IPS-NIHi7 (cell line): ENCODE results near the gene GRB7.
"Not testable (repeated sequence)": the region's sequence is repeated elsewhere in the genome, so short reads cannot be mapped to it uniquely, and the experiment has no call there.

ENCODE experiments used
- DNase-seq: peaks from one replicate; pipeline ENCODE4 v3.0.0; 2012; ENCODE audit warnings: mixed read lengths; ENCODE audit errors: extremely low spot score

Gene GRB7

DNA sequence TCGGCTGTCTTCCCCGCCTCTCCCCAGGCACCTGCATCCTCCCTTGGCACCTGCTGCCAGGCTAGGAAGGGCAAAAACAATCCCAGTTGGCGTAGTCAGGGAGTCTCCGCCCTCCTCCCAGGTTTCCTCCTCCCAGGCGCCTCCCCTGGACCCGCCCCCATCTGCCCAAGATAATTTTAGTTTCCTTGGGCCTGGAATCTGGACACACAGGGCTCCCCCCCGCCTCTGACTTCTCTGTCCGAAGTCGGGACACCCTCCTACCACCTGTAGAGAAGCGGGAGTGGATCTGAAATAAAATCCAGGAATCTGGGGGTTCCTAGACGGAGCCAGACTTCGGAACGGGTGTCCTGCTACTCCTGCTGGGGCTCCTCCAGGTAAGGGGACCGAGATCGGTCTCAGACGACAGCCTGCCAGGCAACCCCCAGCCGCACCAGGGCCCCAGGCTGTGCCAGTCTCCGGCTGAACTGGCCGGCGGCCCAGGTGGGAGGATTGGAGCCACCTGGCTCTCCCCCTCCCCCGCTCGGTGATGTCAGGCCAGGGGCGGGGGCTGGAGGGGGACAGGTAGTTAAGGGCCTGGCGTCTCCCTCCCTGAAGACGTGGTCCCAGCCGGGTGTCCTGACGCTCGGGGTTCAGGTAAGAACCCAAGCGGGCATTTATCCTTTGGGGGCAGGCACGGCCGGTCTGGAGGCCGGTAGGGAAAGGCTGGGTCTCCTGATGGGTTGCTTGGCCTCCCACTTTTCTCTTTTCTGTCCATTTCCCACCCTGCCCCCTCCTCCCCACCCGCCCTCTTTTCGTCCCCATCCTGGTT lies at the start of gene GRB7:
TSS of gene GRB7 (plus strand) at position 179 of the 808 bp plus-strand sequence. CDS start 4,364 bp downstream, outside the sequence.
- DNase-seq, result peak; percentile 78

- no peak for DNase-seq
Measured at GRCh38 chr17:39688475-39688835, 49.3 kb upstream of the GRB7 start.

DNA sequence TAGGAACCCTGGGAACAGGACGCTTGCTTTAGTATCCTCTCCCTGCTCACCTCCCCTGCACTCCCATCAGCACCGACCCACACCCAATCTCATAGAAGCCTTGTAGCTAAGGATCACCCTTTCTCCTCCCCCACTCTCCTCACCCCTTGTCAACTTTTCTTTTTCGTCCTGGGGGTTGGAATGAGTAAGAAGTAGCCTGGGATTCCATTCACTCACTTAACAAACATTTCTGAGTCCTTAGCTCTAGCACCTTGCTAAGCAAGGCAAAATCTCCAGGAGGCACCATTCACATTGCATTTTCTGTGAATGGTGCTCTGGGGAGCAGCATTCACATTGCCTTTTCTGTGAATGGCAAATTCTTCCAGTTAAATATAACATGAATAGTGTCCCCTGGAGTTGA lies 48.8 kb upstream of the GRB7 start:
- no peak for DNase-seq

DNA sequence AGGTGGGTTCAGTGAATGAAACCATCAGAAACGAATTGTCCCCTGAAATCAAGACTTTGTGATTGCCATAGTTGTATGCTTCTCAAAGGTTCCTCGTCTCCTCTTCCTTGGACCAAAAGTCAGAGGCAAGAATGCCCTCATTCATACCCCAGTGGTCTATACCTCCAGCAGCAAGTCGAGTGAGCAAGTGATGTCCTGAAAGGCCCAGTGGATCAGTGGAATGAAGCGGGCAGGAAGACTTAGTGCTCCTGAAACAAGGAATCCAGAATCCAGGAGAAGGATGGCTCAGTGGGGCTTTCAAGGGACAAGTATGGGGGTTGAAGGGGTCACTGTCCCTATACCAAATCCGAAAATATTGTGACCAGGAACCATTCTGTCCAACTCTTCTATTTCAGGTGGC lies 43.1 kb upstream of the GRB7 start:
- no peak for DNase-seq

DNA sequence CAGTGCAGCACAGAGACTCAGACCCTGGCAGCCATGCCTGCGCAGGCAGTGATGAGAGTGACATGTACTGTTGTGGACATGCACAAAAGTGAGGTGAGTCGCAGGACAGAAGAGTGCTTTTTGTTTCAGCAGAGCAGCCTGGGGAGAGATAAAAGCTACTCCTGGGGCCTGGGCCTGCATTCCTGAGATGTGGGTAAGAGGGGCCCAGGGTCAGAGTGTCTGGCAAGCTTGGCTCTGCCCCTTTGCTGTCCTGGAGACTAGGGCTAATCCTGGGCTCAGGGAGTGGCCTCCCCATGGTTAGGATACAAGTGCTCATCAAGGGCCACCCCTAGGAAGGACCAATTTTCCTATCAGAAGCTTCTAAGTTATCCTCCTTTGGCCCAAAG lies 42.7 kb upstream of the GRB7 start:
- no peak for DNase-seq

GRCh38 chr17:39696731-39697130 lies 41.0 kb upstream of the GRB7 start:
- no peak for DNase-seq

DNA sequence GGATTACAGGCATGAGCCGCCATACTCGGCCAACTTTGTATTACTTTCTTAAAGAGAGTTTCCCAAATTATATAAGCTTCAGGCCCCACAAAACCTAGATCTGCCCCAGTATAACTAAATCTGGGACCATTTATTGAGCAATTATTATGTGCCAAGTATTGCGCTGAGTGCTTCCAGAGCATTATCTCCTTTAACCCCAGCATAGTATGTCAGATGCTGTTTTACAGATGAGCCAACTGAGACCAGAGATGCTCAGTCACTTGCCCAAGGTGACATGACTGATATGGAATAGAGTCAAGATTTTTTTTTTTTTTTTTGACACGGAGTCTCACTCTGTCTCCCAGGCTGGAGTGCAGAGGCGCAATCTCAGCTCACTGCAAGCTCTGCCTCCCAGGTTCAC lies 39.8 kb upstream of the GRB7 start:
- no peak for DNase-seq

DNA sequence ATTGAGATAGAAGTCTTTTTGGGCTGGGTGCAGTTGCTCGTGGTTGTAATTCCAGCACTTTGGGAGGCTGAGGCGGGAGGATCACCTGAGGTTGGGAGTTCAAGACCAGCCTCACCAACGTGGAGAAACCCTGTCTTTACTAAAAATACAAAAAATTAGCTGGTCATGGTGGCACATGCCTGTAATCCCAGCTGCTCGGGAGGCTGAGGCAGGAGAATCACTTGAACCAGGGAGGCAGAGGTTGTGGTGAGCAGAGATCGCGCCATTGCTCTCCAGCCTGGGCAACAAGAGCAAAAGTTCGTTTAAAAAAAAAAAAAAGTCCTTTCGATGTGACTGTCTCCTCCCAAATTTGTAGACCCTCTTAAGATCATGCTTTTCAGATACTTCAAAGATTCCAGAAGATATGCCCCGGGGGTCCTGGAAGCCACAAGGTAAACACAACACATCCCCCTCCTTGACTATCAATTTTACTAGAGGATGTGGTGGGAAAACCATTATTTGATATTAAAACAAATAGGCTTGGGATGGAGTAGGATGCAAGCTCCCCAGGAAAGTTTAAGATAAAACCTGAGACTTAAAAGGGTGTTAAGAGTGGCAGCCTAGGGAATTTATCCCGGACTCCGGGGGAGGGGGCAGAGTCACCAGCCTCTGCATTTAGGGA lies 38.5 kb upstream of the GRB7 start:
- not testable (repeated sequence) for DNase-seq

GRCh38 chr17:39699818-39700147 lies 38.0 kb upstream of the GRB7 start, which contains the start of gene ERBB2:
ERBB2 (plus strand) TSS chr17:39700064; CDS start chr17:39700239, 175 bp downstream.
- DNase-seq, result peak; percentile 74

DNA sequence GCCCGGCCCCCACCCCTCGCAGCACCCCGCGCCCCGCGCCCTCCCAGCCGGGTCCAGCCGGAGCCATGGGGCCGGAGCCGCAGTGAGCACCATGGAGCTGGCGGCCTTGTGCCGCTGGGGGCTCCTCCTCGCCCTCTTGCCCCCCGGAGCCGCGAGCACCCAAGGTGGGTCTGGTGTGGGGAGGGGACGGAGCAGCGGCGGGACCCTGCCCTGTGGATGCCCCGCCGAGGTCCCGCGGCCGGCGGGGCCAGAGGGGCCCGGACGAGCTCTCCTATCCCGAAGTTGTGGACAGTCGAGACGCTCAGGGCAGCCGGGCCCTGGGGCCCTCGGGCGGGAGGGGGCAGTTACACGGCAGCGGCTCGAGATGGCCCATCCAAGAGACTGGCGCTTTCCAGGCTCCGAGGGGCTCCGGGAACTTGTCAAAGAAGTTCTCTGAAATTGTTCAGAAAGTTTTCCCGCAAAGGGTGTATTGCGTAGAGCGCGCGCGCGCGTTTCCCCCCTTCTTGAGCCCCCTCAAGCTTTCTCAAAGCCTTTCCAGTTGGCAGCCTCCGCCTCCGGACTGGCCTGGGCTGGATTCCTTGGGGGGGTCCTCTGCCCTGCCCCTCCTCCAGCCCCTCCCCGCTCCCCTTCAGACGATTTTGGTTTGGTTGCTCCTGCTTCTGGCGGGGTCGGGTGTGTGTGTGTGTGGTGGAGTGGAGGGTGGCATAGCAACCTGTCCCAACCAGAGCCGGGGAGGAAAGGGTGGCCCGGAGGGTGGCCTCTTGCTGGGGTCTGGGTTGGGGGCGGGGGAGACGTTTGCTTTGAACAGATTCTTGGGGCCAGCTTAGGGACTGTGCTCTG lies 37.4 kb upstream of the GRB7 start:
- DNase-seq, result no peak

DNA sequence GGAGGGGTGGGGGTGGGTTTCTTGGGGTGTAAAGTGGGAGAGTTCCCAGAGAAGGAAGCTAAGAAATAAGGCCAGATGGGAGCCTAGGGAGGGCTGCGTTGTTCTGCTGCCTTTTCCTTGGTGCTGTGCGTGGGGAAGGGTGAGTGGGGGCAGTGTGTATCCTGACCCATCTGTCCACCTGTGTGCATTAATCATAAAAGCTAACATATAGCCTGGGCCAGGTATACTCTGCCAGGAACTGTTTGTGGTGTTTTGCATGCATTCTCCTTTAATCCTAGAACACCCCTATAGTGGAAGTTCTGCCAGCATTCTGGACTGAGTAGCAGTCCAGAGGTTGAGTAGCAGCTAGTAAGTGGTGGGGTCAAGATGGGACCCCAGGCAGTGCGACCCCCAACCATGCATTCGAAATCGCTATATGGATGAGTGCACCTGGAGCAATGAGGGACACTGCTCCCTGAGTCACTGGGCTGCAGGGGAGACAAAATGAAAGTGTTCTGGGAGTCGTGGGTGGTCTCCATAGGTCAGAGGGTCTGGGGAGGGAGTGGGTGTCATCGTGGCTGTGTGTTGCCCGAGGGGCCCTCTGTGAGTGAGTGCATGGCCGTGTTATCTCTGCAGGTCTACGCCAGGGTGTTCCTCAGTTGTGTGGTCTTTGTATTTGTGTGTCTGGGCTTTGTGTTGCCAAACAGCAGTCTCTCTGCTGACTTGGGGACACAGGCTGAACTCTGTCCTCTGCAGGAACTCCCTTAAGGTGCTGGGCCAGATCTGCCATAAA lies 36.5 kb upstream of the GRB7 start:
- DNase-seq, result no peak

- DNase-seq, result no peak
Measured at GRCh38 chr17:39701784-39702422, 35.8 kb upstream of the GRB7 start.

DNA sequence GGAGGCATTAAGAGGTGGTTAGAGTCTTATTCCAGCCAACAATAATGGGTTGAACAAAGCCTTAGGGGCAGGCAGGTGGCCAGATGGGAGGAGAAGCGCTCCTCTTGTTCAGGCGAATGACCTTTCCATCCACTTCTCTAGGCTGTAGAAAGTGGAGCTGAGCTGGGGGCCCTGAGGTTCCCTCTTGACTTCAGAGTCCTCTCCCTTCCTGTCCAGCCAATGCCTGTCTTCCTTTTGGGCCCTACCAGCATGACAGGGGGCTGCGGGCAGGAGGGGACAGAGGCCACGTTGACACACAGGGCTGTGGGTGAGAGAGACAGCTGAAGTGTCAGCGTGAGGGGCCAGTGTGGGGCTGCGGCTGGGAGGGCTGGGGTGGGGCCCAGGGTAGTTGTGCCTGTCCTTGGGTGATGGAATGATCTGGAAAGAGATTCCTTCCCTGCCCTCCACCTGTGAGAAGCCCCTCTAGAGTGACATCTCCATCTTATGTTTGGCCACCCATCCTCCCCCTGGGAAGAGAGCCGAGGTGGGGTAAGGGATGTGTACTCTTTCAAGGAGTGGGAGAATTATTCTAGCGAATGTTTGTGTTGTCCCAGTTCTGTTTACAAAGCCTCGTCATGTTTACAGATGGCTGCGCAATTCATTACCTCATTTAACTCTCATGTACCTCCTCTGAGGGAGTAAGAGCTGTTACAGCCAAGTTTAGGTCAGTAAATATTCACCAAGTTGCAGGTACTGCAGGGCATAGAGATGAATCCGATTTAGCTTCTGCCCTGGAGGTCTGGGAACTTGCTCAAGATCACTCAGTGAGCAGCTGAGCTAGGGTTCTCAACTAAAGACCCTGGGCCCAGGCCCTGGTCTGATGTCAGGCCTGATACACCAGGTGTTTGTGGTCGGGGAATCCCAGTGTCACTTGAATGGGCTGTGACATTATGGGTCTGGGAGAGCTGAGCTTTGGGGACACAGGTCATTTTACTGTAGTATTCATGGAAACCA lies 34.5 kb upstream of the GRB7 start:
- no peak for DNase-seq

- no peak for DNase-seq
Measured at GRCh38 chr17:39703913-39704312, 33.8 kb upstream of the GRB7 start.

DNA sequence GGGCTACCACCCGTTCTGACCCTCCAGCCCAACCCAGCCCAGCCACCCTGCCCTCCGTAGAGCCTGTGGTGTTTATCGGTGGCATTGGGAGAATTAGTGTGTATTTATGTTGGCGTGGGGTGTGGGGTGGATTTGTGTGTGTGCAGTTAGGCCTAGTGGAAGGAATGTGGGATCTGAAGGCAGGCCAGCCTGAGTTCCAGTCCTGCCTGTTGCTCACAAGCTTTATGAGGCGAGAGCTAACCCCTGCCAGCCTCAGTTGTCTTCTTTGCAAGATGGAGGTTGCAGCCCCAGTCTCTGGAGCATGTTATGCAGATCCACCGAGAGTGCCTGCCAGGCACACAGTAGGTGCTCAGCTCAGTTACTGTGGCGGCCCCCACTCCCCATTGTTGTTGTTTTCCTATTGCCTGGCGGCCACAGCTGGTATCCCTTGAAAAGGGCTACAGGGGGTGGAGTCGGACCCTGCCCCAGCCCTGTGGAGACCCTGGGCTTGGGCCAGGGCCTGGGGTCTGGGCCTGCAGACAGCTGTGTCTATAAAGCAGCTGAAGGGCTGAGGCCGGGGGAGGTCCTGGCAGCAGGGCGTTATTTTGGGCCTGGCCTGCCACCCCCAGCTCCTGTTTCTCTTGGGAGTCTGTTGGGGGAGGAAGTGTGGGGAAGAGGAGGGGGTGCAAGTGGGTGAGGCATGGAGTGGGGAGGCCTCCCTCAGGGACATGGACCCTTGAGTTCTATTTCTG lies 32.8 kb upstream of the GRB7 start:
- peak; percentile 51 for DNase-seq

DNA sequence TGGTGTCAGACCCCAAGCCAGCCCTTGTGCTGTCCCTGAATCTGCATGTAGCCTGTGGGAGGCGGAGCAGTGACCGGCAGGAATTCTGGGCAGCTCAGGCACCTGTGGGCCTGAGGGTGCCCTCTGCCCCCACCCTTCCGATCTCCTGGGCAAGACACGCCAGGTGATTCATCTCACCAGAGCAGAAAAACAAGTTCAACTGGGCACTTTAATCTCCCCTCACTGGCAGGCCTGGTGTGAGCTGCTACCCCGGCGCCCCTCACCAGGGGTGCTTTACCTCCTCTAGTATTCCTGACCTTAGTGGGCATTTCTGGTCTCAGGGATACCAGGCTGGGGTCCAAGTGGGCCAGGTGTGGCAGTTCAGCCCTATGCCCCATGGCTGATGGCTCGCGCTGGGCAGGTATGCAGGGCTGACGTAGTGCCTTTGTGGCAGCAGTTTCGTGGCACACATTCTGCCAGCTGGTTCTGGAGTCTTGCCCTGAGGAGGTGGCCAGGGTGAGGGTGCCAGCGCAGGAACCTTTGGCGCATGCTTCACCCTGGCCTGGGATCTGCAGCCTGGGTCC lies 31.9 kb upstream of the GRB7 start:
- DNase-seq, result no peak

- no peak for DNase-seq
Measured at GRCh38 chr17:39706383-39706782, 31.4 kb upstream of the GRB7 start.

- no peak for DNase-seq
Measured at GRCh38 chr17:39706921-39707337, 30.8 kb upstream of the GRB7 start.
